ENCODE measurements around the gene RCOR2.

Gene RCOR2

DNA sequence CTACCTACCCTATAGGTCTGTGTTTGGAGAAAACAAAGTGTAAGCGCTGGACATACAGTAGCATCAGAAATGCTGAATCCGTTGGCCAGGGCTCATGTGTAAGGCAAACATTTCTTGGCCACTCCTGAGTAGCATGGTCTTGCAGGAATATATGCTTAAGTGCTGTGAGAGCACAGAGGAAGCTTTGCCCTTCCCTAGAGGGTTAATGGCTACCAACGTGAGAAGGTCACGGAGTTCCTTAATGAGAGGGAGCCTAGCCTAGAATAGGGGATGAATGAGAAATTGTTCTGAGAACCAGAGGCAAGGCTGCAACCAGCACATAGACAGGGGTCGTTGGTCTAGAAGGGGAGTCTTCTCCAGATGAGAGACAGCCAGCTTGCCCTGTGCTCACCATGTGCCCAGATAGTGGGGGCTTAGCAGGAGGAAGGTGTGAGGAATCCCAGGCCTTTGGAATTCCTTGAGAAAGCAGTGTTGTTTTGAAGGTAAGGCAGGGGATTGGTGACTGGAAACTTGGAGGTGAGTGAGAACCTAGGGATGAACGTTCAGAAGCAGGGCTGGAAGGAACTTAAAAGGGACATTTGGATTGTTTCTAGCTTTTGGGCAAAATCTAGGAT, 29.5 kb downstream of the RCOR2 start:
- Histone ChIP-seq H3K27me3 (ENCODE audit: low read depth) (no peaks in the 10 kb centered on the region), H3K4me3 (no peak overlapping the region), H3K9me3 (no peaks in the 10 kb centered on the region), H3K36me3 (replicated peaks) (no peaks in the 10 kb centered on the region), H3K4me1 (no peaks in the 10 kb centered on the region; the same call in 1 of the 2 replicates)
- in situ Hi-C loops (cut with MboI; ENCODE audit: low sequenced_read_pairs): no loop called here
- DNase-seq (ENCODE audit: low spot score in 2 of 2): no peak

DNA sequence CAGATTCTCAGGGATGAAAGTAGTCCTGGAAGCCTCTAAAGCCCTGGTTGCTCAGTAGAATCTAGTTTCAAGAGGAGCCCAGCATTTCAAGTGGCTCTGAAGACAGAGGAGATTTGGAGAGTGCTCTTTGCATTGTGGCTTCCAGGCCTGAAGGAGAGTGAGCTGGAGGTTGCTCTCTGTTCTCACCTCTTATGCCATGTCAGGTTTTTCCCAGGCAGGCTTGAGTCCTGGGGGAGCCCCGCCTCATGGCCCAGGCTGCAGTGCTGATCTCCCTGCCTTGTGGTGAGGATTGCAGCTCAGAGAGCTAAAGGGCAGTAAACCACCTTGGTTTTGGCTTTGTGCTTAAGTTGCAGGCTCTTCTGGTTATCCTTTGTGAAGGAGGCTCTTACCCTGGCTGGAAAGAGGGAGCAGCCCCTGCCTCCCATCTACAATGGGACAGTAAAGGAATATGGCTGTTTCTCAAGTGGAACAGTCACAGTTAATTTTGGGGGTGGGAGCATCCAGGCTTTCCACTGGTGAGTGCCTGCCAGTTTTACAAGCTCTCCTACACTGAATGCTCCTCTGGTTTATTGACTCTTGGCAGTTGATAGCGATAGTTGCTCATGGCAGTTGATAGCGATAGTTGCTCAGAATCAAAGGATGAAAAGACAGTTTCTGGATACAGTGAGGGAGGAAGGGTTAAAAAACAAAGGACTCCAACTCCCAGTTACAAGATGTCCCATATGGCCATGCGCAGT, 32.6 kb downstream of the RCOR2 start:
- H3K9me3 ChIP-seq: no peaks in the 10 kb centered on the region
- no peaks in the 10 kb centered on the region for H3K27me3 ChIP-seq (ENCODE audit: low read depth)
- H3K4me3 ChIP-seq: no peak overlapping the region
- no peaks in the 10 kb centered on the region; the same call in 1 of the 2 replicates for H3K4me1 ChIP-seq
- in situ Hi-C loops (cut with MboI; ENCODE audit: low sequenced_read_pairs): no loop called here
- DNase-seq (ENCODE audit: low spot score in 2 of 2): no peak
- no peaks in the 10 kb centered on the region for H3K36me3 ChIP-seq (replicated peaks)

DNA sequence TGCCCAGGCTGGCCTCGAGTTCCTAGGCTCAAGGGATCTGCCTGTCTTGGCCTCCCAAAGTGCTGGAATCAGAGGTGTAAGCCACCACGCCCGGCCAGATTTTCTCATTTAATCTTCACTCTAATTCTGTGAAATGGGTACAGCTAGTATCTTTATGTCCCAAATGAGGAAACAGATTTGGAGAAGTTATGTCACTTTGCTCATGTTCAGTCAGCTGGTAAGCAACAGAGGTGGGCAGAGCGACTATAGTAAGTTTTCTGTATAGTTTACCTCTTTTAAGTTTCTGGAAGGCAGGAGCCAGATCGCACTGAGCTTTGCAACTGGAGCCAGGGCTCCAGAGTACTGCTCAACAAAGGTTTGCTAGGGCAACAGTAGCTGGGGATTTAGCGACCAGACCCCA, 33.2 kb downstream of the RCOR2 start:
- H3K27me3 ChIP-seq (ENCODE audit: low read depth): no peaks in the 10 kb centered on the region
- H3K4me1 ChIP-seq: no peaks in the 10 kb centered on the region; the same call in 1 of the 2 replicates
- no peak overlapping the region for H3K4me3 ChIP-seq
- no peaks in the 10 kb centered on the region for H3K36me3 ChIP-seq (replicated peaks)
- in situ Hi-C loops (cut with MboI; ENCODE audit: low sequenced_read_pairs): no loop called here
- no peak for DNase-seq (ENCODE audit: low spot score in 2 of 2)
- H3K9me3 ChIP-seq: no peaks in the 10 kb centered on the region

DNA sequence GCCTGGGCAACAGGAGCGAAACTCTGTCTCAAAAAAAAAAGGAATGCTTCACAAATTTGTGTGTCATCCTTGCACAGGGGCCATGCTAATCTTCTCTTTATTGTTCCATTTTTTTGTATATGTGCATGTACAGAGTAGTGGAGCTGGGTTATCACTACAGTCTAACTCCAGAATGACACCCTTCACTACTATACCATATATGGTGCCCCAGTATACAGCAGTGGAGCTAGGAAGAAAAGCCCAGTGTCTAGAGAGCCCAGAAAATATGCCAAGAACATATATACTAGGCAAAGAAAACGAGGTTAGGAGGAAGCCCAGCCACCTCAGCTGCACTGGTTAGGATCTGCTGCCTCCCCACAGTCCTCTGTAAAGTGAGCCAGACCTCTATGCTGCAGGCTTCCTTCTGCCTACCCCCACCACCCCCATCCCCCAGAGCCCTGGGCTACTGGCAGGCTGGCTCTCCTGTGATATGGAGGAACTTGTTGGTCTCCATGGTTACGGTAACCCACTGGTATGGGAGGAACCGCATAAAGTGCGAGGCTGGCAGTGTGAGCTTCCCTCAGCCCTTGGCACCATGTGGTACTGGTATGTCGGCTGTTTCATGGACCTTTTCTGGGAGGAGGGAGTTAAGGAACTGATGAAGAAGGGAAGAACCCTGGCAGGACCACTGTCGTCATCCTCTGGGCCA, 34.3 kb downstream of the RCOR2 start:
- Histone ChIP-seq H3K4me1 (no peaks in the 10 kb centered on the region; the same call in 1 of the 2 replicates), H3K4me3 (no peak overlapping the region)
- DNase-seq (ENCODE audit: low spot score in 2 of 2): no peak

DNA sequence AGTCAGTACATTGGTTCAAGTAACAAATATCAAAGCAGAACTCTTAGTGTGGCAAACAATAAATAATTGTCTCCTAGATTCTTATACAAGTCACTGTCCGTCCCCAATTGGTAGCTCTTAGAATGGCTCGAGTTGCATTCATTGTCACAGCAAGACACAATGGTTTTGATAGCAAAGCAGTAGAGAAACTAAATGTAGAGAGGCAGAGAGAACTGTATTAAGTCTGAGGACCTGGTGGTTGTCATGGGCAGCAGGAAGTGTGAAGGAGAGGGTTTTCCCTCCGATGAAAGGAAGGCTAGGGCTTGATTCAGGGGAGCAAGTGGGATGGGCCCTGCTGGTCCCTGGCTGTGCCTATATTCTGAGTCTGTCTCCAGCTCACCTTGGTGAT, 36.6 kb downstream of the RCOR2 start:
- H3K36me3 ChIP-seq (replicated peaks): no peaks in the 10 kb centered on the region; the same call in 1 of the 2 replicates
- no peaks in the 10 kb centered on the region for H3K4me1 ChIP-seq
- DNase-seq (ENCODE audit: low spot score in 2 of 2): no peak
- in situ Hi-C loops (cut with MboI; ENCODE audit: low sequenced_read_pairs): no loop called here
- H3K9me3 ChIP-seq: no peaks in the 10 kb centered on the region
- H3K4me3 ChIP-seq: no peak overlapping the region
- no peaks in the 10 kb centered on the region for H3K27me3 ChIP-seq (ENCODE audit: low read depth)

More for the DNA sequence above, 34.3 kb downstream of the RCOR2 start:
- H3K27me3 ChIP-seq (ENCODE audit: low read depth): no peaks in the 10 kb centered on the region
- no peaks in the 10 kb centered on the region for H3K9me3 ChIP-seq
- in situ Hi-C loops (cut with MboI; ENCODE audit: low sequenced_read_pairs): no loop called here
- no peaks in the 10 kb centered on the region for H3K36me3 ChIP-seq (replicated peaks)

DNA sequence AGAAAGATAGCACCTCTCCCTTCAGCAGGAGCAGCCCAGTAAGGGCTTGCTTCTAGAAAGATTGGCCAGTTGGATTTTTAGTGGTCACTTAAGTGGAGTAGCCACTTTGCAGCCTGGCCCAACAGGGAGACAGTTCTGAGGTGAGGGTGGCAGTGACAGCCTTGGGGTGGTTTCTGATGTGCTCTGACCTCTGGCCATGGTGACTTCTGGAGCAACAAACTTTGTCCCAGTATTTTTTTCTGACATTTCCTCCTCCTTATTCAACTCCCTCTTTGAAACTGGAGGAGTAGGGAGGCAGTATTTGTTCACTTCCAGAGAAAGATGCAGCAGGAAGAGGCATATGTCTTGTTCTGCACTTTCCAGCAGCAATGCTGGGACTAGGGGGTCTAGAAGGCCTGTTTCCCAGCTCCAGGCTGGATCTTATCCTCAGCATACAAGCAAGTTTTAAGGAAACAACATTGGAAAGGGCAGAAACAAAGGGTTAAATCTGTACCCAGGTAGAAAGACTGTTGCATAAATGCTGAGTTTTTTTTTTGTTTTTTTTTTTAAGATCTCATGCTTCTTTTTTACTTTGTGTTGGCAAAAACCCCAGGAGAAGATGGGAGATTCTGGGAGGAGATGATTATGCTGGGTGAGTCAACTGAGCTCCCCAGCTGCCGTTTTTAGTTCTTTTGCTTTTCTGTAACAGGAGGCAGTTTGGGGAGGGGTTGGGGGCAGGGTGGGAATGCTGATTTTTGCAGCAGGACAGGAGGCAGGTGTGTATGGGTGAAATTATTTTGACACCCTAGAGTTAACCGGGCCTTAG, 37.2 kb downstream of the RCOR2 start:
- no peak overlapping the region for H3K4me3 ChIP-seq
- DNase-seq (ENCODE audit: low spot score in 2 of 2): no peak
- H3K27me3 ChIP-seq (ENCODE audit: low read depth): no peaks in the 10 kb centered on the region
- in situ Hi-C loops (cut with MboI; ENCODE audit: low sequenced_read_pairs): no loop called here
- no peaks in the 10 kb centered on the region for H3K9me3 ChIP-seq
- H3K36me3 ChIP-seq (replicated peaks): no peaks in the 10 kb centered on the region; the same call in 1 of the 2 replicates
- no peaks in the 10 kb centered on the region for H3K4me1 ChIP-seq

DNA sequence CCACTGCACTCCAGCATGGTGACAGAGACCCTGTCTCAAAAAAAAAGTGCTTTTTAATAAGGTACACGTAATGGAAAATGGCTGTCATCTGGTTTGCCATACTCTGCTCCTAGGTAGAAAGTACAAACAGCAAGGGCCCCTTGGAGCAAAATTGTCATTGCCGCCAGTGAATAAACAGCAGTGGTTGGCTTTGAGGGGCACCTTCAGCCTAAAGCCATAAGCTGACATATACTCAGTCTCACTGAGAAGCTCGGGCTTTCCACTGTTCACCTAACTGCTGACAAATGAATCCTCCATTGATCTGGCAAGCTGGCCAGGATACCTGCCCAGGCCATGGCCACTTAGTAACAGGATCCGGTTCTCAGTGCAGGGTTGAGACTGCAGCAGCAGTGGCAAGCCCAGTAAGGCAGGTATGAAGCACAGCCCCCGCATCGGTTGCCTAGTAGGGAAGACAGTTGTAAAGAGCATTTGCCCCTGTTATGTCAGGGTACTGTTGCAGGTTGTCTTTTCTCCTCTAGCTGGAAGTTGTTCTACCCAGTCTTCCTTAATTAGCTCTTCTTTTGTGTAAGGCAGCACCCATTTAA, 39.2 kb downstream of the RCOR2 start:
- H3K4me3 ChIP-seq: no peak overlapping the region
- H3K9me3 ChIP-seq: no peaks in the 10 kb centered on the region
- DNase-seq (ENCODE audit: low spot score in 2 of 2): no peak
- H3K27me3 ChIP-seq (ENCODE audit: low read depth): no peaks in the 10 kb centered on the region
- no peaks in the 10 kb centered on the region; the same call in 1 of the 2 replicates for H3K36me3 ChIP-seq (replicated peaks)
- H3K4me1 ChIP-seq: no peaks in the 10 kb centered on the region
- in situ Hi-C loops (cut with MboI; ENCODE audit: low sequenced_read_pairs): no loop called here

DNA sequence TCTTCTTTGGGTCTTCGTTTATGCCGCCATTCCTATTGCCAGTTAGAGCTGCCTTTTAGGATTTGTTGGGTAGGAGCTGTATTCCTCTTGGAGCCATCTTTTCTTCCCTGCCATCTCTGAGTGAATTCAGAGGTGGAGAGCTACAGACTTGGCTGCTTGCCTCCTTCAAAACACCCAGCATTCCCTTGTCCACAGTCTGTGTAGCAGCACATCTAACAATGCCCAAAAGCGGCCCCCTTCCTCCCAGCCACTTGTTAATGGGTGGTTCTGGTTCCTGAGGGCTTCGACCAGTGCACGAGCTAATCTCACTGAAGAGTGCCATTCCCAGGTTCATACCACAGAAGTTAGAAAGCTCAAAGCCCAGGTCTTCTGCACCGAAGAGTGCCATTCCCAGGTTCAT, 40.3 kb downstream of the RCOR2 start:
- no peak overlapping the region for H3K4me3 ChIP-seq
- no peaks in the 10 kb centered on the region; the same call in 1 of the 2 replicates for H3K4me1 ChIP-seq
- H3K36me3 ChIP-seq (replicated peaks): no peaks in the 10 kb centered on the region; the same call in 1 of the 2 replicates
- no peaks in the 10 kb centered on the region for H3K27me3 ChIP-seq (ENCODE audit: low read depth)
- H3K9me3 ChIP-seq: no peaks in the 10 kb centered on the region
- no peak for DNase-seq (ENCODE audit: low spot score in 2 of 2)
- in situ Hi-C loops (cut with MboI; ENCODE audit: low sequenced_read_pairs): no loop called here

DNA sequence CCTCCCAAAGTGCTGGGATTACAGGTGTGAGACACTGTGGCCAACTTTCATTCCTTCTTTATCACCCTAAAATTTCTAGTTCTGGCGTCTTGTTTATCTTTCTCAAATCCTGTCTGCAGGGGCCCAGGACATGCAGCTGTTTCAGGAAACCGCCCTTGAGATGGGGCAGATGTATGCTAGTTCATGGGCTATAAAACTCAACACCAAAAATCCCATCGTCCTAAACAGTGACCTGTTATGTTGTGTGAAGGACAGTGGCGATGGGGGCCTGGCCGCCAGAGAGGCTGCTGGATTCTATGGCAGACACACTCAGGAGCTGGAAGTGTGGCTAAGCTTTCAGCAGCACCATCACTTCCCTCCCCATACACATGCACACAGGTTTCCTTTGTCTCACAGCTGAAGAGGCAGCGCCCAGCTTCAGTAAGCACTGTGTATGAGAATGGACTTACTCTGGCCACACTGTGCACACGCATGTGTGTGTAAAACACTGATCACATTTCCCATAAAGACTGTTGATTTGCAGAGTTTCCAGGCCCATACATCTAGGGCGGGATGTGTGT, 41.4 kb downstream of the RCOR2 start:
- in situ Hi-C loops (cut with MboI; ENCODE audit: low sequenced_read_pairs): no loop called here
- H3K4me1 ChIP-seq: no peaks in the 10 kb centered on the region; the same call in 1 of the 2 replicates

DNA sequence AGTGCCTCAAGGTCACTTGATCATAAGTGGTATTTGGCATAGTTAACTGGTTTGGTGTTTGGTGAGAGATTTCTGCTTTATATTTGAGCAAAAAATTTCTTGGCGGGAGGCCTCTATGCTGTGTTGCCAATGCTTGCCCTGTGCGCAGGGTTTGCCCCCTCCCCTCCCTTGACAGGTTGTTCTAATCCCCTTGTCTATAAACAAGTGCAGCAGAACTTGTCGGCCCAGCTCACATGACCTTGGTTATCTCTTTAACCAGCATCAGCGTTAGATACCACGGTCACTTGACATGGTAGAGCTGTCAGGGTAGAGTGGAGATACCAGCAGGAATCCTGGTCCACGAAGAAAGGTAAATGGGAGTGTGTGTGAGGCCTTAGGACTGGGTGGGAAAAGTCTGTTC, 42.5 kb downstream of the RCOR2 start:
- H3K9me3 ChIP-seq: no peaks in the 10 kb centered on the region
- H3K4me3 ChIP-seq: no peak overlapping the region
- no peaks in the 10 kb centered on the region; the same call in 1 of the 2 replicates for H3K36me3 ChIP-seq (replicated peaks)
- no peaks in the 10 kb centered on the region; the same call in 1 of the 2 replicates for H3K4me1 ChIP-seq
- no peak for DNase-seq (ENCODE audit: low spot score in 2 of 2)
- in situ Hi-C loops (cut with MboI; ENCODE audit: low sequenced_read_pairs): no loop called here
- H3K27me3 ChIP-seq (ENCODE audit: low read depth): no peaks in the 10 kb centered on the region

More for the DNA sequence above, 41.4 kb downstream of the RCOR2 start:
- no peak for DNase-seq (ENCODE audit: low spot score in 2 of 2)
- Histone ChIP-seq H3K4me3 (no peak overlapping the region), H3K9me3 (no peaks in the 10 kb centered on the region), H3K27me3 (ENCODE audit: low read depth) (no peaks in the 10 kb centered on the region), H3K36me3 (replicated peaks) (no peaks in the 10 kb centered on the region; the same call in 1 of the 2 replicates)

DNA sequence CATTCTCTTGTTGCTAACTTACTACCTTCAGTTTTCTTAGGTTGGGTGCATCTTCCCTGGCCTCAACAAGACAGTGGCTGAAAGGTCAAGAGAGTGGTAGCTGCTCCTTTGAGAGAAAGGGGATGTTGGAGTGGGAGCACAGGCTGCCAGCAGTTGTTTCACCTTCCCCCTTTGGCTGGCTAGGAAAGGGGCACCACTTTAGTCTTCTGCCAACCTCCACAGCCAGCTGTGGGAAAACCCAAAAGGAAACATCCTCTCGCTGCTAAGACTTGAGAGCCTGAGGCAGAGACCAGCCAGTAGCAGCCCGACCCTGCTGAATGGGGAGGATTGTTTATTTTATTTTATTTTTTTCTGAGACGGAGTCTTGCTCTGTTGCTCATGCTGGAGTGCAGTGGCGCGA, 43.7 kb downstream of the RCOR2 start:
- no peak for DNase-seq (ENCODE audit: low spot score in 2 of 2)
- Histone ChIP-seq H3K4me3 (no peak overlapping the region), H3K9me3 (no peaks in the 10 kb centered on the region), H3K4me1 (no peaks in the 10 kb centered on the region; the same call in 1 of the 2 replicates), H3K36me3 (replicated peaks) (no peaks in the 10 kb centered on the region; the same call in 1 of the 2 replicates), H3K27me3 (ENCODE audit: low read depth) (no peaks in the 10 kb centered on the region)
- in situ Hi-C loops (cut with MboI; ENCODE audit: low sequenced_read_pairs): no loop called here

DNA sequence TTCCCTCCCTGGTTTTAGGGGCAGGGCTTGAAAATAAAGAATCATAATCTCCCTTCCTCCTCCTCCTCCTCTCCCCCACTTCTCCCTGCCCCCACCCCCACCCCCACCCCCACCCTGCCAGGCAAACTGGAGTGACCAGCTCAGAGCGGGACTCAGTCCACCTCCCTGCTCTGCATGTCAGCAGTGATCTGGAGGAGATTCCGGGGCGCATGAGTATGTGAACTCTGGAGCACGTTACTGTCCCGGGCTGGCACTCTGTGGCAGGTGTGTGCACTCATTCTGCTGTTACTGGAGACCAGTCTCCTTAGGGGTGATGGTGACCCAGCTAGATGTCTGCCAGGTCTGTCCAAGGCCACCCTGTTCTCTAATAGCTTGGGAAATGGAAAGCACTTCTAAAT, 44.2 kb downstream of the RCOR2 start:
- in situ Hi-C loops (cut with MboI; ENCODE audit: low sequenced_read_pairs): no loop called here

More for the DNA sequence above, 44.2 kb downstream of the RCOR2 start:
- H3K36me3 ChIP-seq (replicated peaks): no peaks in the 10 kb centered on the region; the same call in 1 of the 2 replicates
- no peak overlapping the region for H3K4me3 ChIP-seq
- DNase-seq (ENCODE audit: low spot score in 2 of 2): no peak
- H3K27me3 ChIP-seq (ENCODE audit: low read depth): no peaks in the 10 kb centered on the region
- H3K4me1 ChIP-seq: no peaks in the 10 kb centered on the region; the same call in 1 of the 2 replicates
- H3K9me3 ChIP-seq: no peaks in the 10 kb centered on the region

Data from HAP-1 (cell line).